Measurements from ENCODE around the gene SH3RF3.
"Not testable (repeated sequence)": the region's sequence is repeated elsewhere in the genome, so short reads cannot be mapped to it uniquely, and the experiment has no call there.

The SH3RF3 gene

GRCh38 chr2:109128616-109129355 is at the start of gene SH3RF3:
Gene SH3RF3 (plus strand): TSS chr2:109129205.
- no peak for DNase-seq (ENCODE audit: low read depth in 2 of 2)

GRCh38 chr2:109079590-109079989 is 49.4 kb upstream of the SH3RF3 start:
- no peak for DNase-seq (ENCODE audit: low read depth in 2 of 2)

GRCh38 chr2:109080109-109080508 is 48.9 kb upstream of the SH3RF3 start:
- no peak for DNase-seq (ENCODE audit: low read depth in 2 of 2)

GRCh38 chr2:109080757-109081156 is 48.2 kb upstream of the SH3RF3 start:
- no peak for DNase-seq (ENCODE audit: low read depth in 2 of 2)

GRCh38 chr2:109081374-109081773 is 47.6 kb upstream of the SH3RF3 start:
- no peak for DNase-seq (ENCODE audit: low read depth in 2 of 2)

GRCh38 chr2:109083771-109084170 is 45.2 kb upstream of the SH3RF3 start:
- DNase-seq (ENCODE audit: low read depth in 2 of 2): no peak

GRCh38 chr2:109084341-109084740 is 44.7 kb upstream of the SH3RF3 start:
- DNase-seq (ENCODE audit: low read depth in 2 of 2): no peak

GRCh38 chr2:109085912-109086742 is 42.9 kb upstream of the SH3RF3 start:
- DNase-seq (ENCODE audit: low read depth in 2 of 2): no peak

GRCh38 chr2:109086743-109087020 is 42.3 kb upstream of the SH3RF3 start:
- no peak for DNase-seq (ENCODE audit: low read depth in 2 of 2)

GRCh38 chr2:109087055-109087663 is 41.8 kb upstream of the SH3RF3 start:
- no peak for DNase-seq (ENCODE audit: low read depth in 2 of 2)

- no peak for DNase-seq (ENCODE audit: low read depth in 2 of 2)
These were observed 39.3 kb upstream of the SH3RF3 start for GRCh38 chr2:109089602-109090300.

- DNase-seq (ENCODE audit: low read depth in 2 of 2): no peak
These were observed 37.5 kb upstream of the SH3RF3 start for GRCh38 chr2:109091526-109091925.

GRCh38 chr2:109094144-109094543 is 34.9 kb upstream of the SH3RF3 start:
- DNase-seq (ENCODE audit: low read depth in 2 of 2): no peak

GRCh38 chr2:109098251-109098920 is 30.6 kb upstream of the SH3RF3 start:
- DNase-seq (ENCODE audit: low read depth in 2 of 2): no peak

GRCh38 chr2:109098921-109099273 is 30.1 kb upstream of the SH3RF3 start:
- no peak for DNase-seq (ENCODE audit: low read depth in 2 of 2)

- no peak for DNase-seq (ENCODE audit: low read depth in 2 of 2)
These were observed 26.3 kb upstream of the SH3RF3 start for GRCh38 chr2:109102588-109103233.

GRCh38 chr2:109105113-109105512 is 23.9 kb upstream of the SH3RF3 start:
- no peak for DNase-seq (ENCODE audit: low read depth in 2 of 2)

- no peak for DNase-seq (ENCODE audit: low read depth in 2 of 2)
These were observed 20.3 kb upstream of the SH3RF3 start for GRCh38 chr2:109108740-109109139.

GRCh38 chr2:109109342-109109741 is 19.7 kb upstream of the SH3RF3 start:
- DNase-seq (ENCODE audit: low read depth in 2 of 2): no peak

- no peak for DNase-seq (ENCODE audit: low read depth in 2 of 2)
These were observed 18.8 kb upstream of the SH3RF3 start for GRCh38 chr2:109110170-109110569.

GRCh38 chr2:109117181-109117580 is 11.8 kb upstream of the SH3RF3 start:
- not testable (repeated sequence) for DNase-seq (ENCODE audit: low read depth in 2 of 2)

Measured in stimulated activated CD4-positive, alpha-beta T cell treated with anti-CD3 and anti-CD28 coated beads, Interleukin-1b, Interleukin-23, amount 100 ng/mL, for 1 hour (primary cell).